ENCODE results near the gene GID8. TPM values are rescaled to one million over a fixed set of nuclear protein-coding genes. Genes with fewer than 3 reads are reported as not detected.

Gene GID8
- total and polyA plus RNA-seq, 2 of the 13 experiments (the other 11 are each of a cell fraction or from before 2014, with no cell fraction given), result 39.6 to 59.8 TPM

DNA sequence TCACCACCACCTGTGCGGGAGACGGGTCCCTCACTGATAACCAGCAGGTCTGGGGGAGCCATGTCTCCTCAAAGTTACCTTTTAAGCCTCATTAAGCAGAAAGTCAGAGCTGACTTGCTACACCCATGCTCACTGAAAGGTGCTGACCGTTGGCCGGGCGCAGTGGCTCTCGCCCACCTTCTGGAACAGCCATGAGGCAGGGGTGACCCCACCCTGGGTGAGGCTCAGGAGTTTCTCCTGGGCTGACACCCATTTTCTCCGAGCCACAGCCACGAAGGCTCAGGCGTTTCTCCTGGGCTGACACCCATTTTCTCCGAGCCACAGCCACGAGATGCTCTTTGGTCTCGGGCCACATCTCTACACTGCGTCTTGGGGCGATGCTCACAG is 58.6 kb downstream of the GID8 start:
- no peaks in the 10 kb centered on the region; the same call in 1 of the 2 replicates for H4K20me1 ChIP-seq (ENCODE audit: insufficient read depth, low read length)
- TF ChIP-seq MYC (CRISPR knock-in tag; IDR thresholded peaks at IDR 0.05; ENCODE audit: borderline replicate concordance), result 0 out of 2 replicates have a peak, but pooled peaks have one; percentile 13
- TF ChIP-seq ZNF460 (CRISPR knock-in tag; IDR thresholded peaks at IDR 0.05; ENCODE audit: borderline replicate concordance), result no peak
- no peaks in the 10 kb centered on the region for H3K4me1 ChIP-seq (ENCODE audit: insufficient read depth, low read length)
- ChIA-PET CTCF (ENCODE audit: low intra/inter-chr PET ratio, low total read pairs) (no interaction called here), POLR2A (no interaction called here)
- in situ Hi-C loops (cut with HindIII; ENCODE audit: extremely low pct_ligation_motif_present, low pct_unique_long_range_greater_than_20kb), result no loop called here
- intact Hi-C loops (cut with micrococcal nuclease; ENCODE audit: unreplicated experiment), result no loop called here
- no peak for DNase-seq (ENCODE audit: low spot score)
- H3K4me3 ChIP-seq (replicated peaks in 1 of 3; ENCODE audit: insufficient read depth in 1 of 3, low read depth in 2 of 3, low read length in 3 of 3), result no peak overlapping the region
- ATAC-seq, result no peak
- WGBS (ENCODE audit: low lambda C conversion rate), result 27% methylated on average over 13 of the region's 14 CpGs
- H3K27ac ChIP-seq (ENCODE audit: extremely low read length, insufficient read depth, low read length), result no peak overlapping the region
- H3K36me3 ChIP-seq (replicated peaks in 1 of 2; ENCODE audit: control insufficient read depth in 1 of 2, insufficient read depth in 2 of 2, low read length in 2 of 2), result no peaks in the 10 kb centered on the region
- H3K4me2 ChIP-seq (ENCODE audit: low read depth, low read length), result no peak overlapping the region
- H3K27me3 ChIP-seq (ENCODE audit: control insufficient read depth in 1 of 2, insufficient read depth in 2 of 2, low read length in 2 of 2), result peaks cover 56 to 93% of the 10 kb centered on the region in 2 experiments
- H2AFZ ChIP-seq (ENCODE audit: low read length), result no peak overlapping the region
- H3K9ac ChIP-seq (ENCODE audit: insufficient read depth, low read depth, low read length), result no peak overlapping the region
- no peaks in the 10 kb centered on the region for H3K79me2 ChIP-seq (ENCODE audit: insufficient read depth, low read length)
- H3K9me3 ChIP-seq (ENCODE audit: low read length), result no peaks in the 10 kb centered on the region
- BruUV-seq (replicated peaks), result no TSS peak
- no peak for FAIRE-seq

DNA sequence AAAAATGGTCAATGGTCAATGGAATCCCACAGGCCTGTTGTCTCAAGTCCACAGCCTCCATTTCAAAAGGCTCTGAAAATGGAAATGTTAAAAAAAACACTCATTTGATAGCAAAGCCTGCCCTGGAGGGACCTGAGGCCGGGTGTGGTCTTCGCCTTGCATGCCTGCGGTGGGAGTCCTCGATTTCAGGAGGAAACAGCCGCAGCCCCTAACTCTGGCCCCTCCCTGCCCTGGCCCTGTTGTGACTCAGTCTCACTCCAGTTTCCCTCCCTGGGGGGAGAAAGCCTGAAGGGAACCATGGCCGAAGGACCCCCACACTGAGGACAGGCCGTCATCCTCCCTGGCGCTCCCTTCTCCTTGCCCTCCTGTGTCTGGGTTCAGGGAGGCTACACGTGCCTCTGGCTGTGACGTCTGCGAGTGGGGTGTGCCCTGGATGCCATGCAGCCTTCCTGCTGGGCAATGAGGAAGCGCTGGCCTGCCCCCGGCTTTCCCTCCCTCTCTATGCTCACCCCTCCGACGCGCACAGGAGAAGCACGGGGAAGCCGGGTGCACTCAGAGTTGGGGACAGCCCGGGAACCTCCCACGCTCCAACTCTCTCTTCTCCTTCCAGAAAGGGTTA is 59.6 kb downstream of the GID8 start:
- H3K79me2 ChIP-seq (ENCODE audit: insufficient read depth, low read length), result no peaks in the 10 kb centered on the region
- no peak for TF ChIP-seq ZNF101 (CRISPR knock-in tag; IDR thresholded peaks at IDR 0.05; ENCODE audit: borderline replicate concordance, low read depth)
- TF ChIP-seq GZF1 (CRISPR knock-in tag; IDR thresholded peaks at IDR 0.05), result no peak
- no peak for TF ChIP-seq PAXIP1 (CRISPR knock-in tag; conservative IDR thresholded peaks at IDR 0.05)
- 0 out of 2 replicates have a peak, but pooled peaks have one; percentile 76 for TF ChIP-seq EZH2 (conservative IDR thresholded peaks at IDR 0.05; ENCODE audit: low read depth, low read length)
- TF ChIP-seq FOXK2 (IDR thresholded peaks at IDR 0.05), result no peak
- TF ChIP-seq ZBTB7B (CRISPR knock-in tag; IDR thresholded peaks at IDR 0.05), result no peak
- in situ Hi-C loops (cut with HindIII; ENCODE audit: extremely low pct_ligation_motif_present, low pct_unique_long_range_greater_than_20kb), result no loop called here
- WGBS (ENCODE audit: low lambda C conversion rate), result 23% methylated on average over 20 of the region's 20 CpGs
- no peaks in the 10 kb centered on the region for H3K36me3 ChIP-seq (replicated peaks in 1 of 2; ENCODE audit: control insufficient read depth in 1 of 2, insufficient read depth in 2 of 2, low read length in 2 of 2)
- no peak overlapping the region for H3K27ac ChIP-seq (ENCODE audit: extremely low read length, insufficient read depth, low read length)
- no peaks in the 10 kb centered on the region; the same call in 1 of the 2 replicates for H4K20me1 ChIP-seq (ENCODE audit: insufficient read depth, low read length)
- no TSS peak for BruUV-seq (replicated peaks)
- no peak overlapping the region for H3K9ac ChIP-seq (ENCODE audit: insufficient read depth, low read depth, low read length)
- H3K4me1 ChIP-seq (ENCODE audit: insufficient read depth, low read length), result no peaks in the 10 kb centered on the region
- intact Hi-C loops (cut with micrococcal nuclease; ENCODE audit: unreplicated experiment), result no loop called here
- no peaks in the 10 kb centered on the region for H3K9me3 ChIP-seq (ENCODE audit: low read length)
- FAIRE-seq, result no peak
- peaks cover 52 to 91% of the 10 kb centered on the region in 2 experiments for H3K27me3 ChIP-seq (ENCODE audit: control insufficient read depth in 1 of 2, insufficient read depth in 2 of 2, low read length in 2 of 2)
- ChIA-PET POLR2A (interaction anchor here (0.6 kb wide), 1 partner anchor 545 kb away, joined by 3 read pairs; no protein-coding TSS in a partner anchor), CTCF (ENCODE audit: low intra/inter-chr PET ratio, low total read pairs) (no interaction called here)
- no peak for ATAC-seq
- DNase-seq (ENCODE audit: low spot score), result no peak
- H3K4me3 ChIP-seq (replicated peaks in 1 of 3; ENCODE audit: insufficient read depth in 1 of 3, low read depth in 2 of 3, low read length in 3 of 3), result no peak overlapping the region
- no peak overlapping the region for H3K4me2 ChIP-seq (ENCODE audit: low read depth, low read length)
- H2AFZ ChIP-seq (ENCODE audit: low read length), result no peak overlapping the region
